SU-DHL-6 (cell line): Measurements from ENCODE around the gene EHMT2.

Experiments
- H2AFZ ChIP-seq: fragments of 200-600 bp; sonication (generic); 2 replicates; pipeline ENCODE4 v1.6.1; 2014; ENCODE audit warnings: low read depth, mild to moderate bottlenecking, moderate library complexity, mixed read lengths, antibody characterized with exemption, low read length; ENCODE audit not compliant: severe bottlenecking
- H3F3A ChIP-seq: fragments of 200-600 bp; shearing (Covaris generic); 2 replicates; pipeline ENCODE4 v1.6.0; 2016; ENCODE audit warnings: antibody characterized with exemption, mild to moderate bottlenecking; ENCODE audit not compliant: insufficient read depth
- H3K27ac ChIP-seq: fragments of 200-600 bp; sonication (generic); 2 replicates; pipeline ENCODE4 v1.5.1; 2016; ENCODE audit warnings: low read depth, mild to moderate bottlenecking, low read length, moderate library complexity, mixed read lengths
- H3K27me3 ChIP-seq: fragments of 200-600 bp; sonication (generic), shearing (Covaris generic); 2 replicates; pipeline ENCODE4 v1.6.0; 2014; ENCODE audit warnings: mild to moderate bottlenecking, low read length
- H3K36me3 ChIP-seq: fragments of 200-600 bp; sonication (generic); 2 replicates; pipeline ENCODE4 v1.6.1; 2014; ENCODE audit warnings: mild to moderate bottlenecking, low read length, mixed read lengths
- H3K4me2 ChIP-seq: fragments of 300-600, 200-600 bp; shearing (Covaris generic), sonication (generic); 2 replicates; pipeline ENCODE4 v1.6.0; 2014; ENCODE audit warnings: low read length, low read depth, mild to moderate bottlenecking; ENCODE audit not compliant: poor library complexity, severe bottlenecking
- H3K4me3 ChIP-seq: fragments of 200-600 bp; sonication (generic); 2 replicates; pipeline ENCODE4 v1.5.1; 2014; ENCODE audit warnings: antibody characterized with exemption, low read length, mild to moderate bottlenecking, mixed read lengths; ENCODE audit not compliant: insufficient read depth, poor library complexity, severe bottlenecking
- H3K79me2 ChIP-seq: fragments of 200-600 bp; sonication (generic); 2 replicates; pipeline ENCODE4 v1.6.1; 2014; ENCODE audit warnings: mild to moderate bottlenecking, low read length, moderate library complexity; ENCODE audit not compliant: insufficient read depth
- H3K9ac ChIP-seq: fragments of 200-600 bp; sonication (generic); 2 replicates; pipeline ENCODE4 v1.7.0; 2014; ENCODE audit warnings: mild to moderate bottlenecking, low read length
- H3K9me2 ChIP-seq: fragments of 200-600 bp; sonication (generic); replicated peaks from 2 replicates; pipeline ENCODE4 v1.6.1; 2014; ENCODE audit warnings: low read length; ENCODE audit not compliant: insufficient read depth
- H3K9me3 ChIP-seq: fragments of 200-600 bp; sonication (generic); 2 replicates; pipeline ENCODE4 v1.6.1; 2014; ENCODE audit warnings: low read length, mixed read lengths; ENCODE audit not compliant: insufficient read depth
- H4K20me1 ChIP-seq: fragments of 200-600 bp; sonication (generic); 2 replicates; pipeline ENCODE4 v1.6.1; 2014; ENCODE audit warnings: low read depth, mild to moderate bottlenecking, antibody characterized with exemption, low read length, moderate library complexity, mixed read lengths
- EZH2phosphoT487 ChIP-seq: fragments of 200-600 bp; sonication (generic), shearing (Covaris generic); conservative IDR thresholded peaks from 2 replicates; pipeline ENCODE4 v1.6.1; 2018; ENCODE audit warnings: mild to moderate bottlenecking, antibody characterized with exemption, low read length, moderate library complexity, mixed read lengths
- TF ChIP-seq, protein P1 (sequence below): fragments of 200-600 bp; sonication (generic); IDR thresholded peaks from one replicate; pipeline ENCODE4 v1.5.1; 2017; ENCODE audit warnings: antibody characterized with exemption, mild to moderate bottlenecking, low read length, moderate library complexity; ENCODE audit not compliant: insufficient read depth, poor library complexity, severe bottlenecking

Gene EHMT2

DNA sequence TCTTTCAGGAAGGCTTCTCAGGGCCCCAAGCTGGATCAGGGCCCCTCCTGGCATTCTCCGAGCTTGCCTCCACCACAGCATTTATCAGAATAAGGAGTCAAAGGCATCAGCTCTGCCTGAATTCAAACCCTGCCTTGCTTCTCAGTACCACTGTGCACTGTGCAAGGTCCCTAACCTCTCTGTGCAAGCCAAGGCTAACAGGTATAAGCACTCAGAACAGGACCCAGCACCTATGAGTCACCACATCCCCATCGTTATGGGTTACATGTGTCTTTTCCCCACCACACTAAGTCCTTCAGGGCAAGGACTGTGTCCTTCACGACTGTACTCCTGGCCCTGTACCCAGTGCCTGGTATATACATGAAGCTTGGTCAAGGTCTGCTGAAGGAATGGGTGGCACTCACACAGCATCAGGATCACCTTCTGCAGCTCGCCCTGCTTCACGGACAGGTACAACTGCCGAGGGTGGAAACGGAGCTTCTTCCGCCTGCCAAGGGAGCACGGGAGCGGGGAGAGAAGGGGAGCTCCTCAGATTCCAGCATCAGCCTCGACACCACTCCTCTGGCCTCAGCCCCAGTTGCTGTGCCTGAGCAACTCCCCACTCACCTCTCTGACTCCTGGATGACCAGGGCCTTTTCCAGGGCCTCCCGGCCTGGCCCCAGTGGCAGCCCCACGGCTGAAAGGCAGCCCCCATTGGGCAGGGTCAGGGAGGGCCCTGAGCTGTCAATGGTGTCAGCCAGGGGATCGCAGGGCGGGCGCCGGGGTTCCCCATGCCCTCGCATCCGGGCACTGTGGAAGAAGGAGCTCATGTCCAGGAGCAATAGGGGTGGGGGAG is 10.1 kb downstream of the EHMT2 start:
- Histone ChIP-seq H3K79me2 (no peaks in the 10 kb centered on the region), H3K36me3 (peaks cover 9% of the 10 kb centered on the region; the same call in 1 of the 2 replicates), H3K27me3 (no peaks in the 10 kb centered on the region), H3K4me2 (no peak overlapping the region), H3K9ac (no peak overlapping the region), H4K20me1 (no peaks in the 10 kb centered on the region), H2AFZ (no peak overlapping the region), H3F3A (peaks cover 6% of the 10 kb centered on the region; the same call in 1 of the 2 replicates), H3K9me2 (no peaks in the 10 kb centered on the region), H3K9me3 (no peaks in the 10 kb centered on the region), H3K4me3 (no peak overlapping the region), H3K27ac (no peak overlapping the region)
- TF ChIP-seq EZH2phosphoT487 = no peak
- TF ChIP-seq, protein P1, sequence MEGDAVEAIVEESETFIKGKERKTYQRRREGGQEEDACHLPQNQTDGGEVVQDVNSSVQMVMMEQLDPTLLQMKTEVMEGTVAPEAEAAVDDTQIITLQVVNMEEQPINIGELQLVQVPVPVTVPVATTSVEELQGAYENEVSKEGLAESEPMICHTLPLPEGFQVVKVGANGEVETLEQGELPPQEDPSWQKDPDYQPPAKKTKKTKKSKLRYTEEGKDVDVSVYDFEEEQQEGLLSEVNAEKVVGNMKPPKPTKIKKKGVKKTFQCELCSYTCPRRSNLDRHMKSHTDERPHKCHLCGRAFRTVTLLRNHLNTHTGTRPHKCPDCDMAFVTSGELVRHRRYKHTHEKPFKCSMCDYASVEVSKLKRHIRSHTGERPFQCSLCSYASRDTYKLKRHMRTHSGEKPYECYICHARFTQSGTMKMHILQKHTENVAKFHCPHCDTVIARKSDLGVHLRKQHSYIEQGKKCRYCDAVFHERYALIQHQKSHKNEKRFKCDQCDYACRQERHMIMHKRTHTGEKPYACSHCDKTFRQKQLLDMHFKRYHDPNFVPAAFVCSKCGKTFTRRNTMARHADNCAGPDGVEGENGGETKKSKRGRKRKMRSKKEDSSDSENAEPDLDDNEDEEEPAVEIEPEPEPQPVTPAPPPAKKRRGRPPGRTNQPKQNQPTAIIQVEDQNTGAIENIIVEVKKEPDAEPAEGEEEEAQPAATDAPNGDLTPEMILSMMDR = no peak

DNA sequence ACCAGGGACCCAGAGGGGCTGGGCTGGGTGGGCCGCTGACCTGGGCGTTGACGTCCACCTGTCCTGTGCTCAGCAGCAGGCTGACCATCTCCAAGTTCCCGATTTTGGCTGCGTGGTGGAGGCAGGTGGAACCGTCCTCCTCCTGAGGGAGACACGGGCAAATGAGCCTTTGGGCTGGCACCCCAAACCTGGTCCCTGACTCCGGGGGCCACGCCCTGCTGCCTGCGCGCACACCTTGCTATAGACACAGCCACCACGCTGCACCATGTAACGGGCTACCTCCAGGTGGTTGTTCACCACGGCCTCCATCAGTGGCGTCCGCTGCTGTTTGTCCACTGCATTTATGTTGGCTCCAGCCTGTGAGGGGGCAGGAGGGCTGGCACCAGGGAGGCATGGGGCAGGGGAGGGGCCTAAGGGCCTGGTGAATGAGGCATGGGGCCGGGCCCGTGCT is 10.9 kb downstream of the EHMT2 start:
- no peaks in the 10 kb centered on the region for H3K27me3 ChIP-seq
- no peaks in the 10 kb centered on the region for H3K9me3 ChIP-seq
- no peak overlapping the region for H3K4me2 ChIP-seq
- no peak overlapping the region for H3K9ac ChIP-seq
- no peak overlapping the region for H2AFZ ChIP-seq
- H3K9me2 ChIP-seq = no peaks in the 10 kb centered on the region
- H3K27ac ChIP-seq = no peak overlapping the region
- peaks cover 7% of the 10 kb centered on the region; the same call in 1 of the 2 replicates for H3K36me3 ChIP-seq
- no peaks in the 10 kb centered on the region for H3K79me2 ChIP-seq
- H3F3A ChIP-seq = peaks cover 3% of the 10 kb centered on the region; the same call in 1 of the 2 replicates
- H4K20me1 ChIP-seq = no peaks in the 10 kb centered on the region
- no peak overlapping the region for H3K4me3 ChIP-seq
- TF ChIP-seq, protein P1 = no peak
- no peak for TF ChIP-seq EZH2phosphoT487

- Histone ChIP-seq H3K79me2 (no peaks in the 10 kb centered on the region), H3K27me3 (no peaks in the 10 kb centered on the region), H3K27ac (no peak overlapping the region), H3K9me2 (no peaks in the 10 kb centered on the region), H3K4me3 (no peak overlapping the region), H4K20me1 (no peaks in the 10 kb centered on the region), H3K9me3 (no peaks in the 10 kb centered on the region), H3K4me2 (no peak overlapping the region), H3K36me3 (0 out of 2 replicates have a peak, but pooled peaks cover 2% of the 10 kb centered on the region), H3F3A (no peaks in the 10 kb centered on the region), H2AFZ (no peak overlapping the region), H3K9ac (no peak overlapping the region)
- no peak for TF ChIP-seq EZH2phosphoT487
- TF ChIP-seq, protein P1 = no peak
Observed at GRCh38 chr6:31884528-31885035, 12.9 kb downstream of the EHMT2 start.
